Spleen (tissue), 7 donors: ENCODE measurements around the gene ARPC5.

Source experiments
- POLR2A ChIP-seq, 3 donors: fragments of 450-650 bp; IDR thresholded peaks; one replicate each; pipeline ENCODE4 v1.5.1; 2017; ENCODE audit warnings: antibody characterized with exemption in 3 of 3, mild to moderate bottlenecking in 1 of 3
- POLR2AphosphoS5 ChIP-seq, 3 donors: sonication (generic); formaldehyde crosslinking; IDR thresholded peaks; one replicate each; pipeline ENCODE4 v1.5.1; 2017; ENCODE audit warnings: antibody characterized with exemption in 3 of 3
- TF ChIP-seq, protein P1 (sequence below), 11 experiments: fragments of 200-600 bp in 7 of 11; fragments of 450-650 bp in 4 of 11; sonication (generic) in 4 of 11; IDR thresholded peaks in 8 of 11; conservative IDR thresholded peaks in 3 of 11; 1 replicate in 7 of 11; 2 replicates in 4 of 11; pipeline versions ENCODE4 v1.4.0 to v1.8.0; 2016 to 2021; ENCODE audit warnings: antibody characterized with exemption in 11 of 11, inconsistent platforms in 4 of 11, mild to moderate bottlenecking in 1 of 11
- donor health status: DM: no; HTN: no; CAD: no; lungs with moderate emphysema.
- donor health status: DM: no; HTN: no; CAD: no.
- donor health status: DM: no; HTN: no; CAD: no.

DNA sequence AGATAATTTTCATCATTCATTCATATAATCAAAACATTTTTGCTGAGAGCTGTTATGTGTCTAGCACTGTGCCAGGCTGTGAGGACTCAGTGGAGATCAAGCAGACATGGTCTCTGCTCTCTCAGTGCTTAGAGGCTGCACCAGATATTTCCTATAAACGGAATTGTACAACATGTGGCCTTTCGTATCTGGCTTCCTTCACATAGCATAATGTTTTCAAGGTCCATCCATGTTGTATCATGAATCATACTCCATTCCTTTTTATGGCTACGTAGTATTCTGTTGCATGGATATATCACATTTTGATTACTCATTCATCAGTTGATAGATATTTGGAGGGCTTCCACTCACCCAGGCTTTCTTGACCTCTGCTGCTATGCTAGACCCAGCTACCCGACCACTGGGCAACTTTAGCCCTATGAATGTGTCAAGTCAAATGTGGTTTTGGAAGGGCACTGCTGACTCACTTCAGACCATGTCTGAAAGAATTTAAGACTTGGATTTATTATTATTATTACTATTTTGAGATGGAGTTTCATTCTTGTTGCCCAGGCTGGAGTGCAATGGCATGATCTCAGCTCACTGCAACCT lies 63.8 kb downstream of the ARPC5 start:
- TF ChIP-seq, protein P1, sequence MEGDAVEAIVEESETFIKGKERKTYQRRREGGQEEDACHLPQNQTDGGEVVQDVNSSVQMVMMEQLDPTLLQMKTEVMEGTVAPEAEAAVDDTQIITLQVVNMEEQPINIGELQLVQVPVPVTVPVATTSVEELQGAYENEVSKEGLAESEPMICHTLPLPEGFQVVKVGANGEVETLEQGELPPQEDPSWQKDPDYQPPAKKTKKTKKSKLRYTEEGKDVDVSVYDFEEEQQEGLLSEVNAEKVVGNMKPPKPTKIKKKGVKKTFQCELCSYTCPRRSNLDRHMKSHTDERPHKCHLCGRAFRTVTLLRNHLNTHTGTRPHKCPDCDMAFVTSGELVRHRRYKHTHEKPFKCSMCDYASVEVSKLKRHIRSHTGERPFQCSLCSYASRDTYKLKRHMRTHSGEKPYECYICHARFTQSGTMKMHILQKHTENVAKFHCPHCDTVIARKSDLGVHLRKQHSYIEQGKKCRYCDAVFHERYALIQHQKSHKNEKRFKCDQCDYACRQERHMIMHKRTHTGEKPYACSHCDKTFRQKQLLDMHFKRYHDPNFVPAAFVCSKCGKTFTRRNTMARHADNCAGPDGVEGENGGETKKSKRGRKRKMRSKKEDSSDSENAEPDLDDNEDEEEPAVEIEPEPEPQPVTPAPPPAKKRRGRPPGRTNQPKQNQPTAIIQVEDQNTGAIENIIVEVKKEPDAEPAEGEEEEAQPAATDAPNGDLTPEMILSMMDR (IDR thresholded peaks at IDR 0.05 in 8 of 11, conservative IDR thresholded peaks at IDR 0.05 in 3 of 11): no peak
- TF ChIP-seq POLR2A (IDR thresholded peaks at IDR 0.05) (no peak), POLR2AphosphoS5 (IDR thresholded peaks at IDR 0.05) (no peak)
